NCI-H2171 (cell line): ENCODE data around the gene ITIH1.
"Not testable (repeated sequence)": the region's sequence is repeated elsewhere in the genome, so short reads cannot be mapped to it uniquely, and the experiment has no call there.

Experiments
- DNase-seq: peaks from one replicate; lab custom pipeline; 2025; lab: John Stamatoyannopoulos, UW

ITIH1 gene

GRCh38 chr3:52774901-52775864 lies 2.2 kb upstream of the ITIH1 start:
- DNase-seq = no peak

GRCh38 chr3:52775877-52776276 lies 1.5 kb upstream of the ITIH1 start:
- no peak for DNase-seq

- DNase-seq = not testable (repeated sequence)
Measured at GRCh38 chr3:52776486-52776885, 913 bp upstream of the ITIH1 start.

- DNase-seq = no peak
Measured at GRCh38 chr3:52777959-52778805, 783 bp downstream of the ITIH1 start.

- no peak for DNase-seq
Measured at GRCh38 chr3:52779011-52779836, 1.8 kb downstream of the ITIH1 start.

- DNase-seq = no peak
Measured at GRCh38 chr3:52779837-52780585, 2.6 kb downstream of the ITIH1 start.

GRCh38 chr3:52781741-52782140 lies 4.3 kb downstream of the ITIH1 start:
- no peak for DNase-seq

- no peak for DNase-seq
Measured at GRCh38 chr3:52782412-52783210, 5.2 kb downstream of the ITIH1 start.

GRCh38 chr3:52783211-52783555 lies 5.8 kb downstream of the ITIH1 start:
- no peak for DNase-seq

GRCh38 chr3:52784021-52784621 lies 6.7 kb downstream of the ITIH1 start:
- no peak for DNase-seq

GRCh38 chr3:52784931-52785590 lies 7.7 kb downstream of the ITIH1 start:
- DNase-seq = no peak

- DNase-seq = no peak
Measured at GRCh38 chr3:52786330-52787215, 9.2 kb downstream of the ITIH1 start.

GRCh38 chr3:52787246-52787645 lies 9.8 kb downstream of the ITIH1 start:
- no peak for DNase-seq

GRCh38 chr3:52787672-52788625 lies 10.6 kb downstream of the ITIH1 start:
- DNase-seq = no peak

- DNase-seq = no peak
Measured at GRCh38 chr3:52788890-52789745, 11.7 kb downstream of the ITIH1 start.

- no peak for DNase-seq
Measured at GRCh38 chr3:52789746-52790040, 12.3 kb downstream of the ITIH1 start.

- DNase-seq = no peak
Measured at GRCh38 chr3:52790337-52790736, 12.9 kb downstream of the ITIH1 start.
